HepG2 (cell line): Measurements from ENCODE around the gene TRIM28. TPM values are rescaled to one million over a fixed set of nuclear protein-coding genes. Genes with fewer than 3 reads are reported as not detected.

Experiments used
- ATRX ChIP-seq: sonication (generic); formaldehyde crosslinking; IDR thresholded peaks from 2 replicates; pipeline ENCODE4 v1.4.0; 2020; ENCODE audit warnings: missing genetic modification reagents, borderline replicate concordance
- FOXP4 ChIP-seq: sonication (generic); formaldehyde crosslinking; IDR thresholded peaks from 2 replicates; pipeline ENCODE4 v1.4.0; 2020; ENCODE audit warnings: missing genetic modification reagents
- IRF1 ChIP-seq: sonication (generic); formaldehyde crosslinking; IDR thresholded peaks from 2 replicates; pipeline ENCODE4 v1.4.0; 2020; ENCODE audit warnings: low read depth, mild to moderate bottlenecking, missing genetic modification reagents
- RAD51 ChIP-seq: fragments of 450-650 bp; IDR thresholded peaks from 2 replicates; pipeline ENCODE4 v1.6.1; 2016; ENCODE audit warnings: borderline replicate concordance
- SRSF9 ChIP-seq: fragments of 200-400 bp; formaldehyde crosslinking; IDR thresholded peaks from 2 replicates; pipeline ENCODE4 v1.6.1; 2018; ENCODE audit warnings: borderline replicate concordance, mild to moderate bottlenecking, low read depth, low read length; ENCODE audit not compliant: insufficient read depth, poor library complexity, severe bottlenecking
- TAF1 ChIP-seq: sonication (generic); formaldehyde crosslinking; IDR thresholded peaks from 2 replicates; pipeline ENCODE4 v1.4.0; 2020; ENCODE audit warnings: missing genetic modification reagents
- ZNF607 ChIP-seq: sonication (generic); formaldehyde crosslinking; IDR thresholded peaks from 2 replicates; pipeline ENCODE4 v1.5.1; 2020; ENCODE audit warnings: missing genetic modification reagents, mild to moderate bottlenecking, borderline replicate concordance
- polyA plus RNA-seq, 8 experiments: library from polyadenylated mRNA; depleted of rRNA in 3 of 8; stranded (reverse) in 7 of 8; unstranded in 1 of 8; fragments of >200 nt; fragmentation: Illumina TruSeq in 4 of 8; extraction: Trizol in 4 of 8; gene quantifications; 2 replicates each; pipeline versions ENCODE4 v1.2.1 to v1.2.3, GENCODE V29; 2011 to 2016; ENCODE audit warnings: low read depth in 4 of 8, missing spikeins in 1 of 8, mixed read lengths in 1 of 8; ENCODE audit not compliant: insufficient read depth in 1 of 8
- total RNA-seq, 5 experiments: library from RNA; depleted of rRNA; stranded (reverse); fragments of >200 nt; fragmentation: Illumina TruSeq; extraction: Trizol; gene quantifications; 2 replicates each; pipeline ENCODE4 v1.2.3, GENCODE V29; 2016; ENCODE audit warnings: low read depth in 1 of 5
- TF ChIP-seq, protein P1 (sequence below), 2 experiments: sonication (generic) in 1 of 2; formaldehyde crosslinking in 1 of 2; IDR thresholded peaks; 2 replicates each; pipeline versions ENCODE4 v1.6.1 to v1.9.0; 2014 to 2022; ENCODE audit warnings: antibody characterized with exemption in 1 of 2, borderline replicate concordance in 1 of 2, inconsistent platforms in 1 of 2, low read depth in 1 of 2, missing genetic modification reagents in 1 of 2
- TF ChIP-seq, protein P2 (sequence below): fragments of 450-650 bp; IDR thresholded peaks from 2 replicates; pipeline ENCODE4 v1.6.1; 2017
- TF ChIP-seq, protein P3 (sequence below): sonication (generic); formaldehyde crosslinking; IDR thresholded peaks from 2 replicates; pipeline ENCODE4 v1.5.1; 2020; ENCODE audit warnings: missing genetic modification reagents, mild to moderate bottlenecking, borderline replicate concordance

TRIM28 gene
- total and polyA plus RNA-seq, 2 of the 13 experiments (the other 11 are each of a cell fraction or from before 2014, with no cell fraction given): 361 to 439 TPM

GRCh38 chr19:58575183-58576041 is 31.5 kb downstream of the TRIM28 start (continued):
- TF ChIP-seq, protein P1, sequence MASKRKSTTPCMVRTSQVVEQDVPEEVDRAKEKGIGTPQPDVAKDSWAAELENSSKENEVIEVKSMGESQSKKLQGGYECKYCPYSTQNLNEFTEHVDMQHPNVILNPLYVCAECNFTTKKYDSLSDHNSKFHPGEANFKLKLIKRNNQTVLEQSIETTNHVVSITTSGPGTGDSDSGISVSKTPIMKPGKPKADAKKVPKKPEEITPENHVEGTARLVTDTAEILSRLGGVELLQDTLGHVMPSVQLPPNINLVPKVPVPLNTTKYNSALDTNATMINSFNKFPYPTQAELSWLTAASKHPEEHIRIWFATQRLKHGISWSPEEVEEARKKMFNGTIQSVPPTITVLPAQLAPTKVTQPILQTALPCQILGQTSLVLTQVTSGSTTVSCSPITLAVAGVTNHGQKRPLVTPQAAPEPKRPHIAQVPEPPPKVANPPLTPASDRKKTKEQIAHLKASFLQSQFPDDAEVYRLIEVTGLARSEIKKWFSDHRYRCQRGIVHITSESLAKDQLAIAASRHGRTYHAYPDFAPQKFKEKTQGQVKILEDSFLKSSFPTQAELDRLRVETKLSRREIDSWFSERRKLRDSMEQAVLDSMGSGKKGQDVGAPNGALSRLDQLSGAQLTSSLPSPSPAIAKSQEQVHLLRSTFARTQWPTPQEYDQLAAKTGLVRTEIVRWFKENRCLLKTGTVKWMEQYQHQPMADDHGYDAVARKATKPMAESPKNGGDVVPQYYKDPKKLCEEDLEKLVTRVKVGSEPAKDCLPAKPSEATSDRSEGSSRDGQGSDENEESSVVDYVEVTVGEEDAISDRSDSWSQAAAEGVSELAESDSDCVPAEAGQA (IDR thresholded peaks at IDR 0.05; ENCODE audit: low read depth): peak; percentile 78; the same call in 1 of the 2 replicates
- TF ChIP-seq, protein P1 (CRISPR knock-in tag; IDR thresholded peaks at IDR 0.05; ENCODE audit: borderline replicate concordance): no peak
- TF ChIP-seq ATRX: no peak
- TF ChIP-seq ZNF607 (CRISPR knock-in tag): peak; percentile 46; the same call in 1 of the 2 replicates
- no peak for TF ChIP-seq IRF1 (CRISPR knock-in tag)
- no peak for TF ChIP-seq RAD51
- TF ChIP-seq FOXP4 (CRISPR knock-in tag): peak; percentile 59; the same call in 1 of the 2 replicates
- TF ChIP-seq, protein P2, sequence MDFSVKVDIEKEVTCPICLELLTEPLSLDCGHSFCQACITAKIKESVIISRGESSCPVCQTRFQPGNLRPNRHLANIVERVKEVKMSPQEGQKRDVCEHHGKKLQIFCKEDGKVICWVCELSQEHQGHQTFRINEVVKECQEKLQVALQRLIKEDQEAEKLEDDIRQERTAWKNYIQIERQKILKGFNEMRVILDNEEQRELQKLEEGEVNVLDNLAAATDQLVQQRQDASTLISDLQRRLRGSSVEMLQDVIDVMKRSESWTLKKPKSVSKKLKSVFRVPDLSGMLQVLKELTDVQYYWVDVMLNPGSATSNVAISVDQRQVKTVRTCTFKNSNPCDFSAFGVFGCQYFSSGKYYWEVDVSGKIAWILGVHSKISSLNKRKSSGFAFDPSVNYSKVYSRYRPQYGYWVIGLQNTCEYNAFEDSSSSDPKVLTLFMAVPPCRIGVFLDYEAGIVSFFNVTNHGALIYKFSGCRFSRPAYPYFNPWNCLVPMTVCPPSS: no peak
- TF ChIP-seq, protein P3, sequence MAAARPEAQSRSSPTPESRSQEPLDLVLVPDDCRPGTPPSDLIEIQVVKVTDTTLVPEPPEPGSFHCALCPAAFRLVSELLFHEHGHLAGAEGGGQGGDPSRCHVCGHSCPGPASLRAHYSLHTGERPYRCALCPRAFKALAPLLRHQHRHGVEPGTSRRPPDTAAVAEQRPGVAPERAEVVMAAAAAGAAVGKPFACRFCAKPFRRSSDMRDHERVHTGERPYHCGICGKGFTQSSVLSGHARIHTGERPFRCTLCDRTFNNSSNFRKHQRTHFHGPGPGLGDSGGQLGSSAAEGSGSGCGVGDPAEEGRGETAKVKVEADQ (CRISPR knock-in tag): no peak
- peak; percentile 75 for TF ChIP-seq TAF1
- no peak for TF ChIP-seq SRSF9
